Measurements from ENCODE around the gene TAMALIN.

TAMALIN gene

DNA sequence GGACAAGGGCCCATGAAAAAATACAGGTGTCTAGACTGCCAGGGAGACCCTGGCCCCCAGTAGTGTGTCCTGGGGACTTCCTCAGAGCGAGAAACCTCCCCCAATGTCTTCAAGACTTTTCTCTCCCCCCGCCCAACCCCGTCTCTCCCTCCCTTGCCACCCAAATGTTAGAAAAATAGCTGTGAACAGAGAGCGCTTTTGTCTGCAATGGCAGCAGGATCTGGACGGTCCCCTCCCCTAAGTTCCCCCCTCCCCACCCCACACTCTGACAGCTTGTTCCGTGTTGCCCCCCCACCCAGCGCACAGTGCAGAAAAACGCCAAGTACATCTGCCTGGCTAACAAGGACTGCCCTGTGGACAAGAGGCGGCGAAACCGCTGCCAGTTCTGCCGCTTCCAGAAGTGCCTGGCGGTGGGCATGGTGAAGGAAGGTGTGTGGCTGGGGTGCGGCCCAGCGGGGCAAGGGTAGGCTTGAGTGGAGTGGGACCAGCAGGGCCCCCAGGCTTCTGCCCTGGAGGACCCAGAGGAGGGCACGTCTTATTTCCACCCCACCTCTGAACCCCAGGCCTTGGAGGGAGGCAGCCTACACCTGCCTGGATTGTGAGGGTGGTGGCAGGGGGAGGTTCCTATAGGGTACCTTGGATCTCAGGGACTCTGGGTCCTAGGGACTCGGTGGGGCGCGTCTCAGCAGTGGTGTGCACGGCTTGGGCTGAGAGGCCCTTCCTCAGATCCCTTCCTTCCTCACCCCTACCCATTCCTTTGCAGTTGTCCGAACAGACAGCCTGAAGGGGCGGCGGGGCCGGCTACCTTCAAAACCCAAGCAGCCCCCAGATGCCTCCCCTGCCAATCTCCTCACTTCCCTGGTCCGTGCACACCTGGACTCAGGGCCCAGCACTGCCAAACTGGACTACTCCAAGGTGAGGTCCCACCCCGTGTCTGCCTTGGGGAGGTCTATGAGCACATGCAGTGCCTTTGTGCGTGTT lies 49.3 kb downstream of the TAMALIN start:
- no peak for DNase-seq (ENCODE audit: low read depth)

DNA sequence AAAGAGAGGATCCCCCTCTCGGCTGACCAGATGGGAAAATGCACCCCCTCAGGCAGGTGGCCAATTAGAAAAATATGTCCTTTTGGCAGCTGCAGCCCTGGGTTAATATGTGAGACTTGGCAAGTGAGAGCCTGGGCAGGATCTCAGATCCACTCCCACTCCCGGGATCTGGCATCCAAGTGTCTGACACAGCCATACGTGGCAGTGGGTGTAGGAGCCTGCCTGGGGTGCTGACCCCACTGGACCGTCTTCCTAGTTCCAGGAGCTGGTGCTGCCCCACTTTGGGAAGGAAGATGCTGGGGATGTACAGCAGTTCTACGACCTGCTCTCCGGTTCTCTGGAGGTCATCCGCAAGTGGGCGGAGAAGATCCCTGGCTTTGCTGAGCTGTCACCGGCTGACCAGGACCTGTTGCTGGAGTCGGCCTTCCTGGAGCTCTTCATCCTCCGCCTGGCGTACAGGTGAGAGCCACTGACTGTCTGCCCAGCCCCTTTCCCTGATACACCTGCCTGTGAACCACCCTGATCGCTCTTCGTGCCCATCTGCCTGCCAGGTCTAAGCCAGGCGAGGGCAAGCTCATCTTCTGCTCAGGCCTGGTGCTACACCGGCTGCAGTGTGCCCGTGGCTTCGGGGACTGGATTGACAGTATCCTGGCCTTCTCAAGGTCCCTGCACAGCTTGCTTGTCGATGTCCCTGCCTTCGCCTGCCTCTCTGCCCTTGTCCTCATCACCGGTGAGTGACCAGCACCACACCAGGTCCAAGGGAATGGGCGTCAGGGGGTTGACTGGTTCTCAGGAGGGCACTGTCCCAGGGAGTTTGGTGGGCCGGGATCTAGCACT lies 50.3 kb downstream of the TAMALIN start:
- no peak for DNase-seq (ENCODE audit: low read depth)

DNA sequence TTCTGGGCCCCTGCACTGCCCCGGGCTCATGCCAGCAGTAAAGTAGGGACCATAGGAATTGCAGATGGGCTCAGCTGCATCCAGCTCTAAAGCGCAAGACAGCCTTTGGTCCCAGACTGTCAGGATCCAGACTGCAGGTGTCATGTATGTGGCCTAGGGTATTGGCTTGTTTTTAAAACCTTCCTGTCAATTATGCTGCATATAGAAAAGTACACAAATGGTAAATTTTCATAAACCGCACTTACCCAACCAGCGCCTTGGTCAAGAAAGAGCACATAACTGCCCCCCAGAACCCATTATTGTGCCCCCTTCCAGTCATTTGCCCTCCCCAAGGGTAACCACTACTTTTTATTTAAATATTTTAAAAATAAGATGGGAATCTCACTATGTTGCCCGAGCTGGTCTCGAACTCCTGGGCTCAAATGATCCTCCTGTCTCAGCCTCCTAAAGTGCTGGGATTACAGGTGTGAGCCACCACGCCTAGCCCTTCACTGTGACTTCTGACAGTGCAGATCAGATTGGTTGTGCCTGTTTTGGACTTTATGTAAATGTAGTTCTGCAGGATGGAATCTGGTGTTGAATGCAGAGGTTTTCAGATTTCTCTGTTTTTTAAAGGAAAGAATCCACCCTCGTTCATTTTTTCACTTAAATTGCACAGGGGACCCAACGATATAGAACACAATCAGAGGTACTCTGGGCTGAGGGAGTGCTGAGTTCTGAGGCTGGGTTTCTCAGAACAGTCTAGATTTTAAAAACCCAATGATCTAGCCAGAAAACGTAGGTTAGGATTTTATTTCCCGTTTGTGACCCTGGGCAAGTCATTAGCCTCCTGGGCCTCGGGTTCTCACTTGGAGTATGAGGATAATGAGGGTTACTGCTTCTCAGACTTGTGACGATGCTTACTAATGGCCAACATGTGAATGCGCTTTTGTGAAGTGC lies 51.2 kb downstream of the TAMALIN start:
- DNase-seq (ENCODE audit: low read depth) = no peak

DNA sequence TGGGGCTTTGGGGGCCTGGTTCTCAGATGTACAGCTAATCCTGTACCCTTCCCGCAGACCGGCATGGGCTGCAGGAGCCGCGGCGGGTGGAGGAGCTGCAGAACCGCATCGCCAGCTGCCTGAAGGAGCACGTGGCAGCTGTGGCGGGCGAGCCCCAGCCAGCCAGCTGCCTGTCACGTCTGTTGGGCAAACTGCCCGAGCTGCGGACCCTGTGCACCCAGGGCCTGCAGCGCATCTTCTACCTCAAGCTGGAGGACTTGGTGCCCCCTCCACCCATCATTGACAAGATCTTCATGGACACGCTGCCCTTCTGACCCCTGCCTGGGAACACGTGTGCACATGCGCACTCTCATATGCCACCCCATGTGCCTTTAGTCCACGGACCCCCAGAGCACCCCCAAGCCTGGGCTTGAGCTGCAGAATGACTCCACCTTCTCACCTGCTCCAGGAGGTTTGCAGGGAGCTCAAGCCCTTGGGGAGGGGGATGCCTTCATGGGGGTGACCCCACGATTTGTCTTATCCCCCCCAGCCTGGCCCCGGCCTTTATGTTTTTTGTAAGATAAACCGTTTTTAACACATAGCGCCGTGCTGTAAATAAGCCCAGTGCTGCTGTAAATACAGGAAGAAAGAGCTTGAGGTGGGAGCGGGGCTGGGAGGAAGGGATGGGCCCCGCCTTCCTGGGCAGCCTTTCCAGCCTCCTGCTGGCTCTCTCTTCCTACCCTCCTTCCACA lies 52.0 kb downstream of the TAMALIN start:
- DNase-seq (ENCODE audit: low read depth) = no peak

- no peak for DNase-seq (ENCODE audit: low read depth)
Observed at GRCh38 chr12:52059582-52060497, 53.1 kb downstream of the TAMALIN start.

GRCh38 chr12:52060498-52061177 lies 53.9 kb downstream of the TAMALIN start:
- DNase-seq (ENCODE audit: low read depth) = no peak

GRCh38 chr12:52061470-52062166 lies 54.9 kb downstream of the TAMALIN start:
- DNase-seq (ENCODE audit: low read depth) = no peak

DNA sequence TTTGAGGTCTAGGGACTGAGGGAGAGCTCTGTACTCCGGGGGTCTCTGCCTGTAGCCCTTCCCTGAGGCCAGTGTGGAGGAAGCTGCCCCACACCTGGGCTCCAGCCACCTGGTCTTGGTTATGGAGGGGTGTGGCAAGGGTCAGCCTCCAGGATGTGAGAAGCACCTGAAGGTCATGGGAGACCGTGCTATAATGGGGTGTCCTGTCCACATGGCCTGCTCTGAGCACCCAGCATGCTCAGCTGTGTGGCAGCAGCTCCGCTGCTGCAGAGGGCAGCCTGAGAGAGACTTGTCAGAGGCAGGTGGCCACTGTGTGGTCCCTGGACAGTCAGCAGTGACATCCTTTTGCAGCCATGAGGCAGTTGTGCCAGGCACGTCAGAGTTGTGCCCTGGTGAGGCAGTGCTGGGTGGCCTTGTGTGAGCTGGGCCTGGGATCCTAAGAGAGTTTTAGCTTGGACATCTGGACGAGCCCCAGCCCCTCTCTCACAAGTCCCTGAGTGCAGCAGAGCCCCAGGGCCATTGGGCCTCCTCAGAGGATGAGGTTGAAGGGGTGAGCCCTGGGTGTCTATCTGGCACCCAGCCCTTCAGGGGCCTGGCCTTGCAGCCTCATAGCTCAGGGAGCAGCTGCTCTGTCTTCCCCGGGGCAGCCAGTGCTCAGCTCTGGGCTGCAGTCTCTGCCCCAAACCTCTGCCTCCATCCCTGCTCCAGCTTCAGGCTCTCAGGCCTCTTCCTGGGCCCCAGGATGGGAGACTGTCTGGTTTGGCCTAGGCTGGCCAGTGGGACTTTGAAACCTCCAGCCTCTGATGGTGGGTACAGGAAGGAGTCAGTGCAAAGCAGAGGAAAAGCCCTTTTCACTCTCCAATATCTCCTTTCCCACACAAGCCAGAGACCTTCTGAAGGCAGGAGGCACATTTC lies 55.7 kb downstream of the TAMALIN start:
- DNase-seq (ENCODE audit: low read depth) = no peak

DNA sequence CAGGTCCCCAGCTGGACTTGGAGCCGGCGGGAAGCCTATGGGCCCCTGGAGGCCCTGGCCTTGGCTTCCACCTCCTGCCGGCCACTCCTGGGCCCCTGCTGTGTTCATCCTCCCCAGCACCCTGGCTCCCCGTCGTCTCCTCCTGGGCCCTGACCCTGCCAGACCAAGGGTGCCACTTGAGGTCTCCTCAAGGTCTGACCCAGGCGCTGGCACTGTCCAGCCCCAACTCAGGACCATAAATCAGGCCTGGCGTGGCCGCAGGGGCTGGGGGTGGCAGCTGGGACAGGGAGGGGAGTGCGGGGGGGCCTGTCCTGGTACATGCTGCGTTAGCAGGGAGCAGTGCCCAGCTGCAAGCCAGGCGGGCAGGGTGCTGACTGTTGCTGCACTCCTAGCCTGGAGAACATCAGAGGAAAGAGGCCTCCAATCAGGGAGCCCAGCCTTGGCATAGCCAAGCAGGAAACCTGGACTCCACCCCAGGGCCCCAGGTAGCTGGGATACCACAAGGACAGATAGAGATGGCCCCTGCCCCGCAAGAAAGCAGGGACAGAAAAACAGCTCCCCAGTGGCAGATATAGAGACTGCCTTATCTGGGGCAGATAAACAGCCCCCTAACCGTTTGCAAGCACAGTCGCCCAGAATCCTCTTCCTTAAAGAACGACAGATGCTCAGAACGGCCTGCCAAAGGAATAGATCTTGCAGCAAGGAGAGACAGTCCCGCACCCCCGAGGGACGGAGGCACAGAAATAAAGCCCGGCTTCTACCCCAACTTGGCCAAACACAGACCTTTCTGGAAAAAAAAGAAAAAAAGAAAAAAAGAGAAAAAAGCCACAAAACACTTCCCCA lies 56.6 kb downstream of the TAMALIN start:
- DNase-seq (ENCODE audit: low read depth) = no peak

DNA sequence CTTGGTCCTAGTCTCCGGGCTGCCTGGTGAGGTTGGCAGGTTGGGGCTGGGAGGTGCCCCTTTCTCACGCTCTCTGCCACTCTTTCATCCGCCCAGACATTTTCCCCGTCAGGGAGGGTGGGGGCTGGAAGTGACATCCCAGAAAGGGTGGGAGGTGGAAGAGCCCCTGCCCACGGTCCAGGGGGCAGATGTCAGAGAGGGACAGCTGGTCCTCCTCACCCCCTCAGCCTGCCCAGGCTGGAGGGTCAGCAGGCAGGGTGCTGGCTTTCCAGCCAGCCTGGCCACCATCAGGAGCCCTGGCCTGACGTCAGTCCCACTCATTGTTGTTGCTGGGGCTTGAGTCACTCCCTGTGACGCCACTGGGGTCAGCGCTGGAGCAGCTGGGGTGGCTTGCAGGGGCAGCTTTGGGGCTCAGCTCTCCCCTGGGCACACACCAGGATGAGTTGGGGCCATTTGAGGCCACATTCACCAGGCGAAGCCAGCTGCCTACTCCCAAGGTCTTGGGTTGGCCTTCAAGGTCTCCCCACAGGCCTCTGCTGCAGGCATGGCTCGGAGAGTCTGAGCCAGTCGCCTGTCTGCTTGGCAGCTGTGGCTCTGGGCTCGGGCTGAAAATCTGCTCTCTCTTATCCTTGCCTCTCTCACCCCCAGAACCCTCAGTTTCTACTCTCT lies 57.4 kb downstream of the TAMALIN start:
- no peak for DNase-seq (ENCODE audit: low read depth)
